Stimulated activated naive CD8-positive, alpha-beta T cell treated with anti-CD3 and anti-CD28 coated beads, Interleukin-15, Interleukin-2, amounts not matched to agents 100 U/mL and 50 U/mL, for 24 hours (primary cell): ENCODE data around the gene VCY1B.
"Not testable (repeated sequence)": the region's sequence is repeated elsewhere in the genome, so short reads cannot be mapped to it uniquely, and the experiment has no call there.

Experiments used
- ATAC-seq: fragments of 150-1000 bp; cut with Tn5 transposase; one replicate; pipeline ENCODE4 v1.10.0; 2021
- DNase-seq: peaks from one replicate; pipeline ENCODE4 v3.0.0; 2021

Gene VCY1B

GRCh38 chrY:14055927-14056326 lies at the start of gene VCY1B:
VCY1B (plus strand) TSS chrY:14056227; CDS start chrY:14056290, 63 bp downstream.
- not testable (repeated sequence) for ATAC-seq

GRCh38 chrY:14011916-14012315 lies 44.1 kb upstream of the VCY1B start:
- not testable (repeated sequence) for ATAC-seq, DNase-seq

More at GRCh38 chrY:14055927-14056326, at the start of gene VCY1B:
- not testable (repeated sequence) for DNase-seq

- not testable (repeated sequence) for ATAC-seq
These were observed 25.6 kb upstream of the VCY1B start for GRCh38 chrY:14030395-14030794.

GRCh38 chrY:14085877-14086276 lies 29.9 kb downstream of the VCY1B start:
- DNase-seq = no peak
- no peak for ATAC-seq

More at GRCh38 chrY:14030395-14030794, 25.6 kb upstream of the VCY1B start:
- not testable (repeated sequence) for DNase-seq
